HCT116 (cell line): Measurements from ENCODE around the gene FADD. TPM values are rescaled to one million over a fixed set of nuclear protein-coding genes. Genes with fewer than 3 reads are reported as not detected.

Experiments used
- ATAC-seq: fragments of 200-7000 bp; cut with Tn5 transposase; 2 replicates; pipeline ENCODE4 v1.9.1; 2020; ENCODE audit warnings: mild to moderate bottlenecking, moderate library complexity
- BruUV-seq: library from RNA; stranded (reverse); fragments of 400-500 nt; replicated peaks from 2 replicates; lab custom pipeline; 2021; lab: Mats Ljungman, UMichigan
- CTCF ChIA-PET: fragments of 300-600 bp; sonication (Branson Sonifier 250); formaldehyde crosslinking; loops from one replicate; lab custom pipeline; 2021; ENCODE audit warnings: antibody characterized with exemption; lab: Charles Lee
- POLR2A ChIA-PET: fragments of 300-600, 350-600 bp; sonication (Branson Sonifier 250); formaldehyde crosslinking; loops from one replicate; lab custom pipeline; 2021; ENCODE audit warnings: antibody characterized with exemption; lab: Charles Lee
- RAD21 ChIA-PET, 2 experiments: fragments of 300-600 bp; sonication (Branson Sonifier 250); formaldehyde crosslinking; loops; one replicate each; lab custom pipeline; 2023; ENCODE audit warnings: low total read pairs in 2 of 2; ENCODE audit not compliant: uncharacterized antibody in 2 of 2, unreplicated experiment in 2 of 2, low non-redundant PET in 1 of 2; lab: Charles Lee
- DNase-seq: peaks from one replicate; pipeline ENCODE4 v3.0.0-alpha.2; 2010; ENCODE audit warnings: low read depth, low spot score
- H2AFZ ChIP-seq: fragments of 200-600 bp; shearing (Covaris generic), sonication (generic); 2 replicates; pipeline ENCODE4 v1.6.1; 2017; ENCODE audit warnings: low read depth, mixed run types, mixed read lengths, antibody characterized with exemption, low read length; ENCODE audit not compliant: poor library complexity, severe bottlenecking
- H3K27ac ChIP-seq: 2 replicates; pipeline ENCODE4 v1.5.1; 2012; ENCODE audit warnings: low read depth, low read length
- H3K27me3 ChIP-seq: fragments of 200-600 bp; sonication (generic); 2 replicates; pipeline ENCODE4 v1.6.1; 2016; ENCODE audit warnings: mixed run types, low read length, mixed read lengths; ENCODE audit not compliant: insufficient read depth
- H3K36me3 ChIP-seq, 2 experiments: fragments of 200-500 bp in 1 of 2; fragments of 200-600 bp in 1 of 2; sonication (Bioruptor generic) in 1 of 2; sonication (generic) in 1 of 2; 2 replicates each; pipeline versions ENCODE4 v1.5.1 to v1.6.1; 2014 to 2016; ENCODE audit warnings: low read length in 2 of 2, inconsistent platforms in 1 of 2, mixed read lengths in 1 of 2, mixed run types in 1 of 2; ENCODE audit not compliant: insufficient read depth in 2 of 2, control insufficient read depth in 1 of 2
- H3K4me1 ChIP-seq, 2 experiments: fragments of 200-600 bp in 1 of 2; sonication (generic) in 1 of 2; 2 replicates each; pipeline versions ENCODE4 v1.5.1 to v1.6.1; 2012 to 2017; ENCODE audit warnings: low read length in 2 of 2, inconsistent platforms in 1 of 2, mild to moderate bottlenecking in 1 of 2, mixed read lengths in 1 of 2, mixed run types in 1 of 2, moderate library complexity in 1 of 2; ENCODE audit not compliant: insufficient read depth in 2 of 2, control insufficient read depth in 1 of 2
- H3K4me2 ChIP-seq: fragments of 200-600 bp; sonication (generic); 2 replicates; pipeline ENCODE4 v1.6.1; 2017; ENCODE audit warnings: mixed run types, low read length, mixed read lengths
- H3K4me3 ChIP-seq, 2 experiments: fragments of 200-600 bp in 1 of 2; sonication (generic) in 1 of 2; replicated peaks in 1 of 2; 2 replicates each; pipeline ENCODE4 v1.5.1; 2011 to 2016; ENCODE audit warnings: low read length in 2 of 2, control low read depth in 1 of 2, low read depth in 1 of 2, mild to moderate bottlenecking in 1 of 2, mixed read lengths in 1 of 2, mixed run types in 1 of 2
- H3K79me2 ChIP-seq: fragments of 200-600 bp; sonication (generic); 2 replicates; pipeline ENCODE4 v1.6.1; 2017; ENCODE audit warnings: mild to moderate bottlenecking, mixed run types, low read length, moderate library complexity, mixed read lengths; ENCODE audit not compliant: insufficient read depth
- H3K9ac ChIP-seq: fragments of 200-600 bp; sonication (generic); 2 replicates; pipeline ENCODE4 v1.6.1; 2016; ENCODE audit warnings: low read length, mixed read lengths
- H3K9me2 ChIP-seq: fragments of 200-600 bp; sonication (generic), shearing (Covaris generic); 2 replicates; pipeline ENCODE4 v1.6.1; 2017; ENCODE audit warnings: mixed run types, mild to moderate bottlenecking, moderate library complexity; ENCODE audit not compliant: insufficient read depth
- H3K9me3 ChIP-seq, 2 experiments: fragments of 200-500 bp in 1 of 2; fragments of 200-600 bp in 1 of 2; sonication (Bioruptor generic) in 1 of 2; sonication (generic) in 1 of 2; 2 replicates each; pipeline ENCODE4 v1.6.1; 2014 to 2017; ENCODE audit warnings: low read length in 2 of 2, mixed read lengths in 2 of 2, inconsistent platforms in 1 of 2, low read depth in 1 of 2, mild to moderate bottlenecking in 1 of 2, mixed run types in 1 of 2, moderate library complexity in 1 of 2; ENCODE audit not compliant: control insufficient read depth in 1 of 2, insufficient read depth in 1 of 2
- H4K20me1 ChIP-seq: fragments of 200-600 bp; sonication (generic), shearing (Covaris generic); 2 replicates; pipeline ENCODE4 v1.6.1; 2017; ENCODE audit warnings: mixed run types, mild to moderate bottlenecking, moderate library complexity; ENCODE audit not compliant: insufficient read depth
- CBX3 ChIP-seq: IDR thresholded peaks from 2 replicates; pipeline ENCODE4 v1.6.1; 2012; ENCODE audit warnings: low read depth
- EGR1 ChIP-seq: IDR thresholded peaks from 2 replicates; pipeline ENCODE4 v1.6.1; 2012; ENCODE audit warnings: low read depth
- EZH2 ChIP-seq: fragments of 200-600 bp; sonication (generic); IDR thresholded peaks from 2 replicates; pipeline ENCODE4 v1.6.1; 2017; ENCODE audit warnings: antibody characterized with exemption, mixed run types
- EZH2phosphoT487 ChIP-seq: fragments of 200-600 bp; IDR thresholded peaks from 2 replicates; pipeline ENCODE4 v1.6.1; 2018; ENCODE audit warnings: antibody characterized with exemption, borderline replicate concordance
- JUND ChIP-seq: IDR thresholded peaks from 2 replicates; pipeline ENCODE4 v1.6.1; 2012
- POLR2A ChIP-seq: IDR thresholded peaks from 2 replicates; pipeline ENCODE4 v1.7.0; 2011; ENCODE audit warnings: borderline replicate concordance; ENCODE audit not compliant: insufficient read depth, insufficient read length; ENCODE audit errors: extremely low read depth
- RAD21 ChIP-seq: IDR thresholded peaks from 2 replicates; pipeline ENCODE4 v1.6.1; 2012; ENCODE audit warnings: low read depth, mild to moderate bottlenecking
- SIN3A ChIP-seq: IDR thresholded peaks from 2 replicates; pipeline ENCODE4 v1.6.1; 2012; ENCODE audit warnings: low read depth
- SRF ChIP-seq: IDR thresholded peaks from 2 replicates; pipeline ENCODE4 v1.6.1; 2012; ENCODE audit warnings: low read depth
- TCF7L2 ChIP-seq: IDR thresholded peaks from 2 replicates; pipeline ENCODE4 v1.7.0; 2011; ENCODE audit warnings: borderline replicate concordance, inconsistent platforms; ENCODE audit not compliant: insufficient read depth, insufficient read length; ENCODE audit errors: extremely low read depth
- YY1 ChIP-seq: IDR thresholded peaks from 2 replicates; pipeline ENCODE4 v1.6.1; 2011; ENCODE audit warnings: low read length, low read depth, moderate library complexity, mild to moderate bottlenecking; ENCODE audit not compliant: insufficient replicate concordance; ENCODE audit errors: extremely low read depth
- ZFX ChIP-seq: fragments of 450-650 bp; IDR thresholded peaks from 2 replicates; pipeline ENCODE4 v1.6.1; 2017
- ZNF274 ChIP-seq: fragments of 200-500 bp; sonication (Bioruptor generic); IDR thresholded peaks from 2 replicates; pipeline ENCODE4 v1.6.1; 2014; ENCODE audit warnings: mild to moderate bottlenecking, low read depth, low read length, inconsistent platforms
- intact Hi-C: fragments of 100-400 bp; cut with micrococcal nuclease; formaldehyde crosslinking; loops from 2 replicates; pipeline ENCODE4 v1.10.0; 2022
- total RNA-seq: library from RNA; stranded (reverse); gene quantifications from one replicate; pipeline ENCODE4 v1.2.1, GENCODE V29; 2021; ENCODE audit not compliant: unreplicated experiment
- TF ChIP-seq, protein P1 (sequence below): IDR thresholded peaks from 2 replicates; pipeline ENCODE4 v1.6.1; 2012
- TF ChIP-seq, protein P2 (sequence below): IDR thresholded peaks from 2 replicates; pipeline ENCODE4 v1.6.1; 2011; ENCODE audit warnings: mild to moderate bottlenecking, low read length, moderate library complexity; ENCODE audit not compliant: insufficient replicate concordance; ENCODE audit errors: extremely low read depth

FADD gene
- total RNA-seq, 1 experiment from 2014 or later, result 26.7 TPM

DNA sequence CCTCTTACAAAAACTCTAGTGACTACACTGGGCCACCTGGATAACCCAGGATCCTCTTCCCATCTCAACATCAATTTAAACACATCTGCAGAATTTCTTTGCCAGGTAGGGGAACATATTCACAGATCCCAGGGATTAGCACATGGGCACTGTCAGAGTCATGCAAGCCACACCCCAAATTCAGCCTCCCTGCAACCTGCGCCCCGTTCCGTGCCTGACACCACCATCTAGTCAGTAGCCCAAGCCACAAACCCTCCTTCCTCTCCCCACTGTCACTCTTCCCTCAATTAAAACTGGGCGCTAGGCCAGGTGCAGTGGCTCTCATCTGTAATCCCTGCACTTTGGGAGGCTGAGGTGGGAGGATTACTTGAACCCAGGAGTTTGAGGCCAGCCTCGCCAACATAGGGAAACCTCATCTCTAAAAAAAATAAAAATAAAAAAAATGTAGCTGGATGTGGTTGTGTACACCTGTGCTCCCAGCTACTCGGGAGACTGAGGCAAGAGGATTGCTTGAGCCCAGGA is 6.4 kb downstream of the FADD start (continued):
- TF ChIP-seq EZH2phosphoT487 (no peak), SRF (no peak), POLR2A (no peak), JUND (no peak), ZNF274 (no peak), EZH2 (no peak)
- TF ChIP-seq, protein P1, sequence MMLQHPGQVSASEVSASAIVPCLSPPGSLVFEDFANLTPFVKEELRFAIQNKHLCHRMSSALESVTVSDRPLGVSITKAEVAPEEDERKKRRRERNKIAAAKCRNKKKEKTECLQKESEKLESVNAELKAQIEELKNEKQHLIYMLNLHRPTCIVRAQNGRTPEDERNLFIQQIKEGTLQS, result no peak

DNA sequence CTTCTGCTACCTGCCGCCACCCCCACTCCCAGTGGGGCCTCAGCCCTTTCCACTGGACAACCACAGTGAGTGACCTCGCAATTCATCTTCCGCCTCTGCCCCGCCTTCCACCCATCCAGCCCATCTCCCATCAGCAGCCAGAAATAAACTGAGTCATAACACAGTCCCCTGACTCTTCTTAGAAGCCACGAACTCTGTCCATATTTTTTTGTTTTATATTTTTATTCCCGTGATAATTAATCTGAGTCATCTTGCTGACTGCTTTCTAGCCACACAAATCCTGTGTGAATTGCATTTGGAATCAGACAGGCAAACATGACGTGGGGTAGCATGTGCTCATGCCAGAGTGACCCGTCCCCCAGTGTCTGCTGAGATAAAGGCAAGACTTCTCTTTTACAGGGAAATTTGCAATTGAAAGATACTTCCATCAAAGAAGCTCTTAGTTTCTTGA is 7.0 kb downstream of the FADD start:
- Histone ChIP-seq H3K4me2 (no peak overlapping the region), H3K79me2 (peaks cover 25% of the 10 kb centered on the region), H3K9ac (no peak overlapping the region), H4K20me1 (no peaks in the 10 kb centered on the region), H3K4me1 (peaks cover 0 to under 1% of the 10 kb centered on the region in 2 experiments; a peak in 1 of 4 replicates), H3K27ac (no peak overlapping the region), H3K36me3 (peaks cover 20 to 21% of the 10 kb centered on the region in 2 experiments; a peak in 2 of 4 replicates), H3K9me2 (no peaks in the 10 kb centered on the region), H3K27me3 (no peaks in the 10 kb centered on the region), H2AFZ (no peak overlapping the region), H3K4me3 (no peak overlapping the region), H3K9me3 (no peaks in the 10 kb centered on the region)
- ATAC-seq (no peak), DNase-seq (no peak)
- BruUV-seq, result no TSS peak
- ChIA-PET RAD21 (no interaction called here), POLR2A (no interaction called here), CTCF (no interaction called here)
- TF ChIP-seq TCF7L2 (no peak), POLR2A (no peak), ZNF274 (no peak), ZFX (no peak), JUND (no peak), CBX3 (no peak), RAD21 (no peak), EZH2phosphoT487 (no peak), YY1 (no peak), EGR1 (no peak), SIN3A (no peak)
- TF ChIP-seq, protein P1, result no peak
- TF ChIP-seq, protein P2, sequence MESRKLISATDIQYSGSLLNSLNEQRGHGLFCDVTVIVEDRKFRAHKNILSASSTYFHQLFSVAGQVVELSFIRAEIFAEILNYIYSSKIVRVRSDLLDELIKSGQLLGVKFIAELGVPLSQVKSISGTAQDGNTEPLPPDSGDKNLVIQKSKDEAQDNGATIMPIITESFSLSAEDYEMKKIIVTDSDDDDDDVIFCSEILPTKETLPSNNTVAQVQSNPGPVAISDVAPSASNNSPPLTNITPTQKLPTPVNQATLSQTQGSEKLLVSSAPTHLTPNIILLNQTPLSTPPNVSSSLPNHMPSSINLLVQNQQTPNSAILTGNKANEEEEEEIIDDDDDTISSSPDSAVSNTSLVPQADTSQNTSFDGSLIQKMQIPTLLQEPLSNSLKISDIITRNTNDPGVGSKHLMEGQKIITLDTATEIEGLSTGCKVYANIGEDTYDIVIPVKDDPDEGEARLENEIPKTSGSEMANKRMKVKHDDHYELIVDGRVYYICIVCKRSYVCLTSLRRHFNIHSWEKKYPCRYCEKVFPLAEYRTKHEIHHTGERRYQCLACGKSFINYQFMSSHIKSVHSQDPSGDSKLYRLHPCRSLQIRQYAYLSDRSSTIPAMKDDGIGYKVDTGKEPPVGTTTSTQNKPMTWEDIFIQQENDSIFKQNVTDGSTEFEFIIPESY, result no peak
- intact Hi-C loops, result no loop called here
